OCI-LY1 (cell line): ENCODE data around the gene FAM167B.

ENCODE experiments used
- H2AFZ ChIP-seq: fragments of 200-600 bp; sonication (generic), shearing (Covaris generic); 2 replicates; pipeline ENCODE4 v1.6.0; 2014; ENCODE audit warnings: antibody characterized with exemption, mild to moderate bottlenecking, low read length
- H3F3A ChIP-seq: fragments of 200-600 bp; sonication (generic), shearing (Covaris generic); 2 replicates; pipeline ENCODE4 v1.6.0; 2014; ENCODE audit warnings: mild to moderate bottlenecking, antibody characterized with exemption, low read length, moderate library complexity; ENCODE audit not compliant: insufficient read depth
- H3K27ac ChIP-seq: fragments of 200-600 bp; sonication (generic); 2 replicates; pipeline ENCODE4 v1.5.1; 2014; ENCODE audit warnings: low read length, mixed run types, mild to moderate bottlenecking, low read depth; ENCODE audit not compliant: poor library complexity, severe bottlenecking
- H3K27me3 ChIP-seq: fragments of 200-600 bp; sonication (generic); 2 replicates; pipeline ENCODE4 v1.6.0; 2014; ENCODE audit warnings: antibody characterized with exemption, mild to moderate bottlenecking, low read length, moderate library complexity; ENCODE audit not compliant: insufficient read depth
- H3K36me3 ChIP-seq: fragments of 200-600 bp; sonication (generic); 2 replicates; pipeline ENCODE4 v1.6.1; 2014; ENCODE audit warnings: mild to moderate bottlenecking, antibody characterized with exemption, low read length, moderate library complexity, mixed read lengths; ENCODE audit not compliant: insufficient read depth
- H3K4me1 ChIP-seq: fragments of 200-600 bp; sonication (generic); 2 replicates; pipeline ENCODE4 v1.5.1; 2014; ENCODE audit warnings: mild to moderate bottlenecking, low read length, moderate library complexity; ENCODE audit not compliant: insufficient read depth, severe bottlenecking
- H3K4me2 ChIP-seq: fragments of 200-600 bp; sonication (generic), shearing (Covaris generic); 2 replicates; pipeline ENCODE4 v1.6.1; 2014; ENCODE audit warnings: low read length
- H3K4me3 ChIP-seq: fragments of 200-600 bp; sonication (generic); 2 replicates; pipeline ENCODE4 v1.5.1; 2014; ENCODE audit warnings: low read length, low read depth, mild to moderate bottlenecking, mixed read lengths; ENCODE audit not compliant: poor library complexity, severe bottlenecking
- H3K79me2 ChIP-seq: fragments of 200-600 bp; shearing (Covaris generic); 2 replicates; pipeline ENCODE4 v1.6.1; 2016; ENCODE audit warnings: mixed run types, low read length, mixed read lengths; ENCODE audit not compliant: insufficient read depth
- H3K9ac ChIP-seq: fragments of 200-600 bp; sonication (generic), shearing (Covaris generic); 2 replicates; pipeline ENCODE4 v1.6.1; 2014; ENCODE audit warnings: mild to moderate bottlenecking, low read length, mixed read lengths
- H3K9me2 ChIP-seq: fragments of 200-600 bp; sonication (generic), shearing (Covaris generic); 2 replicates; pipeline ENCODE4 v1.6.1; 2014; ENCODE audit warnings: low read depth, mild to moderate bottlenecking, low read length, mixed read lengths
- H3K9me3 ChIP-seq: fragments of 200-600 bp; shearing (Covaris generic); 2 replicates; pipeline ENCODE4 v1.6.1; 2014; ENCODE audit warnings: low read length, mixed read lengths
- H4K20me1 ChIP-seq: fragments of 200-600 bp; sonication (generic), shearing (Covaris generic); 2 replicates; pipeline ENCODE4 v1.6.0; 2016; ENCODE audit warnings: mild to moderate bottlenecking, low read length; ENCODE audit not compliant: insufficient read depth
- CTCF ChIP-seq: fragments of 200-600 bp; sonication (generic), shearing (Covaris generic); IDR thresholded peaks from 2 replicates; pipeline ENCODE4 v1.5.1; 2017; ENCODE audit warnings: mild to moderate bottlenecking, antibody characterized with exemption, low read length, moderate library complexity, mixed read lengths
- EZH2 ChIP-seq: fragments of 200-600 bp; sonication (generic), shearing (Covaris generic); IDR thresholded peaks from 2 replicates; pipeline ENCODE4 v1.8.0; 2017; ENCODE audit warnings: borderline replicate concordance, mixed run types, mild to moderate bottlenecking, antibody characterized with exemption, low read length, moderate library complexity, mixed read lengths

Gene FAM167B

GRCh38 chr1:32201011-32201855 lies 45.8 kb upstream of the FAM167B start:
- TF ChIP-seq CTCF (no peak; the same call in 1 of the 2 replicates), EZH2 (no peak)
- Histone ChIP-seq H2AFZ (no peak overlapping the region), H4K20me1 (no peaks in the 10 kb centered on the region), H3K27ac (peak overlapping the region; percentile 75), H3K27me3 (no peaks in the 10 kb centered on the region), H3K9me3 (no peaks in the 10 kb centered on the region), H3K9ac (peak overlapping the region; percentile 77), H3K4me1 (peaks cover 37% of the 10 kb centered on the region), H3K79me2 (no peaks in the 10 kb centered on the region), H3K36me3 (peaks cover 20% of the 10 kb centered on the region; the same call in 1 of the 2 replicates), H3F3A (no peaks in the 10 kb centered on the region), H3K9me2 (no peaks in the 10 kb centered on the region), H3K4me3 (peak overlapping the region; percentile 73), H3K4me2 (peak overlapping the region; percentile 87)

- Histone ChIP-seq H3K27me3 (no peaks in the 10 kb centered on the region), H3K9me3 (no peaks in the 10 kb centered on the region), H3K36me3 (peaks cover 19% of the 10 kb centered on the region), H3K27ac (no peak overlapping the region), H3K4me2 (peak overlapping the region; percentile 93), H4K20me1 (no peaks in the 10 kb centered on the region), H3K4me3 (peak overlapping the region; percentile 75), H3K9me2 (no peaks in the 10 kb centered on the region), H2AFZ (no peak overlapping the region), H3K9ac (peak overlapping the region; percentile 84; the same call in 1 of the 2 replicates), H3K79me2 (no peaks in the 10 kb centered on the region), H3K4me1 (peaks cover 35% of the 10 kb centered on the region), H3F3A (no peaks in the 10 kb centered on the region)
- no peak for TF ChIP-seq EZH2
- TF ChIP-seq CTCF = no peak
Observed at GRCh38 chr1:32204943-32205361, 42.1 kb upstream of the FAM167B start.

GRCh38 chr1:32205401-32206370 lies 41.3 kb upstream of the FAM167B start, which contains the start of gene IQCC:
IQCC (plus strand) TSS chr1:32205671; CDS start chr1:32205682, 11 bp downstream.
- Histone ChIP-seq H3K79me2 (no peaks in the 10 kb centered on the region), H3K9me3 (no peaks in the 10 kb centered on the region), H3K9me2 (no peaks in the 10 kb centered on the region), H3K36me3 (peaks cover 19% of the 10 kb centered on the region), H3F3A (no peaks in the 10 kb centered on the region), H3K9ac (peak within 1 kb of the TSS; percentile 84), H3K27ac (peak within 1 kb of the TSS; percentile 37), H2AFZ (no peak within 1 kb of the TSS), H3K27me3 (no peaks in the 10 kb centered on the region), H3K4me1 (peaks cover 28% of the 10 kb centered on the region), H4K20me1 (no peaks in the 10 kb centered on the region), H3K4me2 (peak within 1 kb of the TSS; percentile 93), H3K4me3 (peak within 1 kb of the TSS; percentile 75)
- TF ChIP-seq EZH2 (no peak), CTCF (no peak)
